ENCODE measurements around the gene CACNA1I. TPM values are rescaled to one million over a fixed set of nuclear protein-coding genes. Genes with fewer than 3 reads are reported as not detected.
A peak's percentile ranks its signal among the peaks of the same experiment; 100 is the strongest.

The CACNA1I gene
- total RNA-seq, 2 experiments from 2014 or later, result 29.2 to 30.1 TPM

DNA sequence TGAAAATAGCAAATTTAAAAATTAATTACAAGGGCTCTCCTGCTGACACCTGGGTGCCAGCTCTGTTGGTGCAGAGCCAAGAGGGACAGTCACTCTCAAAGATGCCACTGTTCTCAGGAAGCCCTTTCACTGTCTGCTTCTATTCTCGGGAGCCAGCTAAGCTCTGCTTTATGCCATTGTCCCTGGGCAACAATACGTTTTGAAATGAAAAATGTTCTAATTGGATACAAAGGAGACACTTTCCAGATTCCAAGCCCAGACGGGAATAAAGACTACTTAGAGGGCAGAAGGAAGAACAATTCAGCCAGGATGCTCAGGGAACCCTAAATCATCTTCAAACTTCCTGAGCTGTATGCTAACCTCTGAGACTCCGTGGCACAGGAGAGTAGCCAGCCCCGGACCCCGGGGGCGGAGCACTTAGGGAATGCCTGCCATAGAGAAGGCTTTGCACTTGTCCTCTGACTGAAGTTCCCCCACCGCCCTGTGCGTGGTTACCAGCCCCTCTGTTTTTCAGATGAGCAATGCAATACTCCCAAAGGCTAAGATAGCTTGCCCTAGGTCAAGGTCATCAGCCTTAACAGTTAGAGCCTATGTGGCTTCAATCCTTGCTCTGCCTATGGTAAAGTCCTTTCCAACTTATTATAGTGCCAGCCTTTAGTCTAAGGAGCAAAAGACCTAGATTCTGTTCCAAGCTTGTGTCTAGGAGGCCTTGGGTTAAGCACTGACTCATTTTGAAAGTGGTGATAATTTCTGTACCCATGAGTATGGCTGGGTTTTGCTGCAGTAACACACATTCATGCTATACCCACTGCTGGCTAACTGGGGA lies 150.9 kb downstream of the CACNA1I start:
- Mint-ChIP-seq H3K9me3 (no peaks in the 10 kb centered on the region), H3K27me3 (no peaks in the 10 kb centered on the region), H3K4me1 (ENCODE audit: low read depth) (no peaks in the 10 kb centered on the region), H3K27ac (no peak overlapping the region), H3K36me3 (ENCODE audit: low read depth) (no peaks in the 10 kb centered on the region), H3K4me3 (no peak overlapping the region)
- POLR2A ChIA-PET, result no interaction called here
- DNase-seq (peak in 1 of 14 experiments; percentile 12), ATAC-seq (ENCODE audit: poor library complexity) (no peak)
- CTCF ChIA-PET, result no interaction called here
- Histone ChIP-seq H3K27ac (ENCODE audit: low read depth in 1 of 2, low read length in 2 of 2) (no peak overlapping the region), H3K4me3 (ENCODE audit: low read length) (no peak overlapping the region), H3K9me3 (ENCODE audit: control insufficient read depth in 1 of 2, insufficient read depth in 1 of 2, low read length in 2 of 2) (no peaks in the 10 kb centered on the region), H3K36me3 (ENCODE audit: insufficient read depth, low read length) (no peaks in the 10 kb centered on the region), H3K4me1 (ENCODE audit: insufficient read depth, low read length) (peaks cover 3% of the 10 kb centered on the region), H3K27me3 (ENCODE audit: control insufficient read depth in 1 of 2, insufficient read depth in 2 of 2, low read length in 2 of 2) (no peaks in the 10 kb centered on the region)
- intact Hi-C loops (cut with DNase I, micrococcal nuclease), result no loop called here
- TF ChIP-seq CTCF (IDR thresholded peaks at IDR 0.05), result no peak

DNA sequence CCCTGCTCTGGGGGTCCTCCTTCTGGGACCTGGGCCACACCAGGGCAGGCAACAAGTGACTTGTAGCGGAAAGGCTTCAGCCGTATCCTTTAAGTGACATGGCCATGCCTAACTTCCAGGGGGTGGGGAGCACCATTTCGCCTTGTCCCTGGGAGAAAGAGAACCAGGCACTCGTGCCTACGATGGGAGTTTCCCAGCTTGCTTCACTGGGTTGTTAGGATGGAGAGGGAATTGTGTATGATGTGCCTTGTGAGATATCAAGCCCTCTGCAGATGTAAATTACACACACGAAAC lies 151.4 kb downstream of the CACNA1I start:
- Histone ChIP-seq H3K9me3 (ENCODE audit: control insufficient read depth in 1 of 2, insufficient read depth in 1 of 2, low read length in 2 of 2) (no peaks in the 10 kb centered on the region), H3K4me1 (ENCODE audit: insufficient read depth, low read length) (peaks cover 3% of the 10 kb centered on the region), H3K36me3 (ENCODE audit: insufficient read depth, low read length) (no peaks in the 10 kb centered on the region), H3K27me3 (ENCODE audit: control insufficient read depth in 1 of 2, insufficient read depth in 2 of 2, low read length in 2 of 2) (no peaks in the 10 kb centered on the region), H3K4me3 (ENCODE audit: low read length) (no peak overlapping the region), H3K27ac (ENCODE audit: low read depth in 1 of 2, low read length in 2 of 2) (no peak overlapping the region)
- no peak overlapping the region for H3K27ac Mint-ChIP-seq
- H3K9me3 Mint-ChIP-seq, result no peaks in the 10 kb centered on the region
- ATAC-seq (ENCODE audit: poor library complexity) (no peak), DNase-seq (peak in 1 of 14 experiments; percentile 23)
- H3K4me1 Mint-ChIP-seq (ENCODE audit: low read depth), result no peaks in the 10 kb centered on the region
- POLR2A ChIA-PET, result no interaction called here
- TF ChIP-seq CTCF (IDR thresholded peaks at IDR 0.05), result no peak
- H3K27me3 Mint-ChIP-seq, result no peaks in the 10 kb centered on the region
- intact Hi-C loops (cut with DNase I, micrococcal nuclease), result no loop called here
- H3K36me3 Mint-ChIP-seq (ENCODE audit: low read depth), result no peaks in the 10 kb centered on the region
- CTCF ChIA-PET, result no interaction called here
- no peak overlapping the region for H3K4me3 Mint-ChIP-seq

DNA sequence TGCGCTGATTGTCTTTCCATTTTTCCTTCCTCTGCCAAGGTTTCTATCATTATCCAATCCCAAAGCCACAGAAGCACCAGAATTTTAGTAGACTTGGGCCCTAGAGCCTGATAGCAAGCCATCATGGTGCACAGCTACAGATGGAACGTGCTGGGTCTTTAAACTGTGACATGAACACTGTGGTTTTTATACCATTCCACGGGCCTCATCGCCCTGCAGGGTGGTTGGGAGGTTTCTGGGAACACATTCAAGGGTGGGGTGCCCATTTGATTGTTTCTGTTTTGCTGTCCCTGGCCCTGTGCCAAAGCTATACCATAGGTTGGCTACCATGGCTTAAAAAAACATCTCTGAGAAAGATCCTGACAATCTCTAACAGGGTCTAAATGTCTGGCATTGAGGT lies 151.9 kb downstream of the CACNA1I start:
- Mint-ChIP-seq H3K27me3 (no peaks in the 10 kb centered on the region), H3K36me3 (ENCODE audit: low read depth) (no peaks in the 10 kb centered on the region), H3K9me3 (no peaks in the 10 kb centered on the region), H3K4me1 (ENCODE audit: low read depth) (no peaks in the 10 kb centered on the region), H3K4me3 (no peak overlapping the region), H3K27ac (no peak overlapping the region)
- Histone ChIP-seq H3K36me3 (ENCODE audit: insufficient read depth, low read length) (no peaks in the 10 kb centered on the region), H3K27me3 (ENCODE audit: control insufficient read depth in 1 of 2, insufficient read depth in 2 of 2, low read length in 2 of 2) (no peaks in the 10 kb centered on the region), H3K4me3 (ENCODE audit: low read length) (no peak overlapping the region), H3K9me3 (ENCODE audit: control insufficient read depth in 1 of 2, insufficient read depth in 1 of 2, low read length in 2 of 2) (no peaks in the 10 kb centered on the region), H3K27ac (ENCODE audit: low read depth in 1 of 2, low read length in 2 of 2) (no peak overlapping the region), H3K4me1 (ENCODE audit: insufficient read depth, low read length) (peaks cover 3% of the 10 kb centered on the region)
- no peak for TF ChIP-seq CTCF (IDR thresholded peaks at IDR 0.05)
- intact Hi-C loops (cut with DNase I, micrococcal nuclease), result no loop called here
- ATAC-seq (ENCODE audit: poor library complexity) (no peak), DNase-seq (peak in 1 of 14 experiments; percentile 14)
- CTCF ChIA-PET, result no interaction called here
- POLR2A ChIA-PET, result no interaction called here
